SJCRH30 (cell line): Measurements from ENCODE around the gene VASN. TPM values are rescaled to one million over a fixed set of nuclear protein-coding genes. Genes with fewer than 3 reads are reported as not detected.

Experiments
- DNase-seq, 2 experiments: peaks; one replicate each; pipeline ENCODE4 v3.0.0-alpha.2; 2015 to 2020
- H3K27ac ChIP-seq: fragments of 250-450 bp; sonication (Bioruptor Pico); 2 replicates; pipeline ENCODE4 v1.5.1; 2020; ENCODE audit warnings: mild to moderate bottlenecking, moderate library complexity
- H3K27me3 ChIP-seq: fragments of 250-450 bp; sonication (Bioruptor Pico); 2 replicates; pipeline ENCODE4 v1.5.1; 2020; ENCODE audit warnings: mild to moderate bottlenecking, moderate library complexity
- H3K36me3 ChIP-seq: fragments of 250-450 bp; sonication (Bioruptor Pico); 2 replicates; pipeline ENCODE4 v1.5.1; 2020; ENCODE audit warnings: mild to moderate bottlenecking, moderate library complexity
- H3K4me1 ChIP-seq: fragments of 250-450 bp; sonication (Bioruptor Pico); 2 replicates; pipeline ENCODE4 v1.5.1; 2020; ENCODE audit warnings: mild to moderate bottlenecking, moderate library complexity
- H3K4me3 ChIP-seq: fragments of 250-450 bp; sonication (Bioruptor Pico); 2 replicates; pipeline ENCODE4 v1.5.1; 2020; ENCODE audit warnings: mild to moderate bottlenecking, moderate library complexity
- H3K9me3 ChIP-seq: fragments of 250-450 bp; sonication (Bioruptor Pico); replicated peaks from 2 replicates; pipeline ENCODE4 v1.5.1; 2020; ENCODE audit warnings: mild to moderate bottlenecking, moderate library complexity
- total RNA-seq: library from RNA; depleted of rRNA; stranded (reverse); fragments of >200 nt; shearing (Covaris generic); gene quantifications from 2 replicates; pipeline ENCODE4 v1.2.3, GENCODE V29; 2014; rRNA removed

Gene VASN
- total RNA-seq, 1 experiment from 2014 or later, result 0.18 TPM

GRCh38 chr16:4415538-4416199 is 44.0 kb downstream of the VASN start:
- H3K36me3 ChIP-seq, result no peaks in the 10 kb centered on the region
- peaks cover 39% of the 10 kb centered on the region for H3K4me1 ChIP-seq
- no peaks in the 10 kb centered on the region for H3K9me3 ChIP-seq
- H3K4me3 ChIP-seq, result peak overlapping the region; percentile 90
- peak overlapping the region; percentile 79 for H3K27ac ChIP-seq
- H3K27me3 ChIP-seq, result no peaks in the 10 kb centered on the region
- DNase-seq, result peak in 1 of 2 experiments; percentile 31

DNA sequence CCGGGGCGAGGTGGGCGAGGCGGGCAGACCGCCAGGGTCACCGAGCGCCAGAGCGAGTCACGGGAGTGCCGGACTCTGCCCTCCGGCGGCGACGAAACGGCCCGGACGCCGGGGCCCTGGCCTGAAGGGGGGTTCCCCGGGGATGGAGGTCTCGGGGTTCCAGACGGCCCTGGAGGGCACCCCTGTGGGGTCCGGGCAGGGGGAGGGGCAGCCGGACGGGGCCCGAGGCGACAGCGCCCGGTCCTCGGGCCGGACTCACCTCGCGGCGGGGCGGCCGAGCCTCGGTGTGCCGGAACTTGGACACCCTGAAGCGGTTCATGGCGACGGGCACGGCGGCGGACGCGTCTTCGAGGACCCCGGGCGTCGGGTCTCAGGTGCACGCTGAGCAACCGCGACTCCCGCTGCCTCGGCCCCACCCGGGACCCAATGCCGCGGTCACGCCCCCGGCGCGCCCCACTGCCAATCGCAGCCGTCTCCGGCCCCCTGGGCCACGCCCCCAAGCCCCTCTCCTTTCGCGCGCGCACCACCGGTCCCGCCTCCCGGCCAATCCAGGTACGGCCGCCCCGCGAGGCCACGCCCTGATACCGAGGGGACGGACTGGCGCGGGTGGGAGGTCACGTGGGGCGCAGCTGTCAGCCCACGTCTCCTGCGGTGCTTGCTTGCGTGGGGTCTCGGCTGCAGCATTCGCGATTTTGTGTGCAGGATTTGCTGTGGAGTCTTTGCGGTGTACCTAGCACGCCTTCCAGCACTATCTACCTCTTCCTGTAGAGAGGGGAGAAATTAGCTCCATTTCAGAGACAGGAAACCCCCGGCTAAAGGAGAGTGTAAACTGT is 44.8 kb downstream of the VASN start, which contains the start of gene CORO7:
TSS of gene CORO7 (minus strand) at position 397 of the 833 bp plus-strand sequence. CDS start at position 319, 78 bp downstream.
- DNase-seq, result peak; percentile 95 to 96
- no peaks in the 10 kb centered on the region for H3K36me3 ChIP-seq
- H3K4me3 ChIP-seq, result peak within 1 kb of the TSS; percentile 90
- H3K27me3 ChIP-seq, result no peaks in the 10 kb centered on the region
- H3K9me3 ChIP-seq, result no peaks in the 10 kb centered on the region
- peaks cover 33% of the 10 kb centered on the region for H3K4me1 ChIP-seq
- peak within 1 kb of the TSS; percentile 79 for H3K27ac ChIP-seq

DNA sequence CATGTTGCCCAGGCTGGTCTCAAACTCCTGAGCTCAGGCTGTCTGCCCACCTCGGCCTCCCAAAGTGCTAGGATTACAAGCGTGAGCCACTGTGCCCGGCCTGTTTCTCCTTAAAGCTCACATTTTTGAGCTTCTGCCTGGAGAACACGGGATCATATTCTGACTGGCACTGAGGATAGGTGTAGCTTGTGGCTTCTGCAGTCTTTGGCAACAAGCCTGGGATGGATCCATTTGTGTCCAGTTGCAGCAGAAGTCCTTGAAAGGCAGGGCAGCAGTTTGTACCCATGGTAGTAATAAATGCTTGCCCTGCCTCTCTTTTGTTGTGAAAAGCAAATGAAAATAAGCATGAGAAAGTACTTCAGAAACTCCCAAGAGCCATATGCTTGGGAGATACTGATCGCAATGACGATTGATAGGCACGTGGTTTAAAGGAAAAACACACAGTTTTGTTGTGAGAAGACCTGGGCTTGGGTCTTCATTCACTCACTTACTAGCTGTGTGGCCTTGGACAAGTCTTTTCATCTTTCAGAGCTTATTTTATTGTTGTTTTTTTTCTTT is 47.8 kb downstream of the VASN start:
- no peak for DNase-seq
- Histone ChIP-seq H3K9me3 (no peaks in the 10 kb centered on the region), H3K27me3 (no peaks in the 10 kb centered on the region), H3K4me3 (no peak overlapping the region), H3K4me1 (peaks cover 9% of the 10 kb centered on the region; the same call in 1 of the 2 replicates), H3K27ac (no peak overlapping the region), H3K36me3 (no peaks in the 10 kb centered on the region)

DNA sequence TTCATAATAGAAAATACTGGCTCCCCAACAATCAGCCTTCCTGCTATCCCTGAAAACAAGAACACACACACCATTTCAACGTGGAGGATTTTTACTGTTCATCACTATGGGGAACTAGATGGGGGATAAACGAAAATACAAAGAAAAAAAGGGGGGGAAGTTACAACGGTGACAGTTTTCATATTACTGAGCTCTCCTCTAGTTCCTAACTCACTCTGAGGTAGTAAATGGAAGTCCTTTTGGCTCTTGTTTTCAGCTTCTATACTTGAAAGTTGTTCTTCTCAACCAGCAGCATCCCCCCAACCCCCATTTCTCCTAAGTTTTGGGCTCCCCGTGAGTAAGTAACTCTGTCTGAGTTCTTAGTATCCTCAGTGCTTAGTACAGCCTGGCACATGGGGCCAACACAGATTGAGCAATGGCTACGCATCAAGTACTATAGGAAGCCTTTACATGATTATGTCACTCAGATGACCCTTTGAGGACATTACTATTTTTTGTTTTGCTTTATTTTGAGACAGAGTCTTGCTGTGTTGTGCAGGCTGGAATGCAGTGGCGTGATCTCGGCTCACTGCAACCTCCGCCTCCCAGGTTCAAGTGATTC is 49.0 kb downstream of the VASN start:
- Histone ChIP-seq H3K4me3 (no peak overlapping the region), H3K27me3 (no peaks in the 10 kb centered on the region), H3K36me3 (no peaks in the 10 kb centered on the region), H3K9me3 (no peaks in the 10 kb centered on the region), H3K27ac (no peak overlapping the region), H3K4me1 (peaks cover 3% of the 10 kb centered on the region; the same call in 1 of the 2 replicates)
- no peak for DNase-seq

GRCh38 chr16:4425378-4426020 is 53.9 kb downstream of the VASN start, which contains the start of gene DNAJA3:
DNAJA3 (plus strand) TSS chr16:4425868; CDS start chr16:4425882, 14 bp downstream.
- Histone ChIP-seq H3K4me3 (peak within 1 kb of the TSS; percentile 85), H3K36me3 (peaks cover 3% of the 10 kb centered on the region; the same call in 1 of the 2 replicates), H3K27ac (peak within 1 kb of the TSS; percentile 96), H3K4me1 (peaks cover 3% of the 10 kb centered on the region; the same call in 1 of the 2 replicates), H3K27me3 (no peaks in the 10 kb centered on the region), H3K9me3 (no peaks in the 10 kb centered on the region)
- DNase-seq, result peak; percentile 90 to 94

DNA sequence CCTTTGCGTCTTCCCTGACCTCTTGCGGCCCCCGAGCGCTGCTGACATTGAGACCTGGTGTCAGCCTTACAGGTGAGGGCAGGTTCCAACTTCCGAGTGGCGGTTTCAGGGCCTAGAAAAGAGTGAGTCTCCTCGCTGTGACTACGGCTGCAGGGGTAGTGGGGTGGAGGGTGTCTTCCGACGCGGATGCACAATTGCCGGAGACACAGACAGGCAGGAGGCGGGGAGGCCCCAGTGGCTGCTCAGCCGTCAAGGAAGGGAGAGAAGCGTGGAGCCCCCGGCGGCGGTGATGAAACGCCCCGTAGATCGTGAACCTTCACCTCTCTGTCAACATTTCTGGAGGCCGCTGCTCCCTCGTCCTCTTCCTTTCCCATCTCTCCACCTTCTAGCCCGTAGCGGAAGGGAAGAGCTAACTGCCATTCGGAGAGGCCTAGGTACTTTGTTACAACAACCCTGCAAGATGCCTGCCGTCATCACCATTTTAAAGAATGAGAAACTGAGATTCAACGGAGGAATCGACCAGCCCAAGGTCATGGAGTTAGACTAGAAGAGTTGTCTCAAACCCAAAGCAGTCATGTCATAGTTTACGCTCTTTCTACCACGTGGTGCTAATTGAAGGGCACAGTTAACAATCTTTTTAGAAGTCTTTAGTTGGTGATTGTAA is 54.5 kb downstream of the VASN start:
- Histone ChIP-seq H3K4me3 (peak overlapping the region; percentile 85), H3K36me3 (peaks cover 3% of the 10 kb centered on the region; the same call in 1 of the 2 replicates), H3K4me1 (peaks cover 3% of the 10 kb centered on the region; the same call in 1 of the 2 replicates), H3K27ac (peak overlapping the region; percentile 96), H3K9me3 (no peaks in the 10 kb centered on the region), H3K27me3 (no peaks in the 10 kb centered on the region)
- DNase-seq, result no peak

- Histone ChIP-seq H3K27me3 (no peaks in the 10 kb centered on the region), H3K36me3 (peaks cover 5% of the 10 kb centered on the region; the same call in 1 of the 2 replicates), H3K9me3 (no peaks in the 10 kb centered on the region), H3K4me1 (peaks cover 3% of the 10 kb centered on the region; the same call in 1 of the 2 replicates), H3K27ac (no peak overlapping the region; the same call in 1 of the 2 replicates), H3K4me3 (peak overlapping the region; percentile 85)
- no peak for DNase-seq
These were observed 55.2 kb downstream of the VASN start for GRCh38 chr16:4426722-4427372.

- H3K36me3 ChIP-seq, result peaks cover 5% of the 10 kb centered on the region; the same call in 1 of the 2 replicates
- H3K4me1 ChIP-seq, result peaks cover 3% of the 10 kb centered on the region; the same call in 1 of the 2 replicates
- no peak overlapping the region for H3K27ac ChIP-seq
- no peaks in the 10 kb centered on the region for H3K9me3 ChIP-seq
- H3K4me3 ChIP-seq, result no peak overlapping the region
- no peak for DNase-seq
- no peaks in the 10 kb centered on the region for H3K27me3 ChIP-seq
These were observed 56.9 kb downstream of the VASN start for GRCh38 chr16:4428500-4428899.

DNA sequence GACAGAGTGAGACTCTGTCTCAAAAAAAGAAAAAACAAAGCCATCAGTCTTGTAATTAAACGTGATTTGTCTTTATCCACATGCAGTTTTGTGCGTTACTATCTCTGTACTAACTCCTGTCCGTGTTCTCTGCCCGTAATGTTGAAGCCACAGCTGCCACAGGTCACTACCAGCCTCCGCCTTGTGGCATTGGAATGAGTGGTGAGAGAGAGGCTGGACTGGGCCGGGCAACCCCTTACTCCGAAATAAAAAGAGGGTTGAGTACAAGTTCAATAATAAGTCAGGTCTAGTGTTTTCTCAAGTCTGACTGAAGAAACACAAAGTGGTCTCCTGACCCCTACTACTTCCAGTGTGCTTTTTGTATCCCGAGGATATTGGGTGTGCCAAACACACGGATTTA is 59.4 kb downstream of the VASN start:
- Histone ChIP-seq H3K4me1 (no peaks in the 10 kb centered on the region), H3K27ac (no peak overlapping the region), H3K4me3 (no peak overlapping the region), H3K9me3 (no peaks in the 10 kb centered on the region), H3K27me3 (no peaks in the 10 kb centered on the region), H3K36me3 (peaks cover 11% of the 10 kb centered on the region)
- no peak for DNase-seq

Other genes starting within 250 kb of the VASN start
- gene SRL, start 129.8 kb upstream of the VASN start, total RNA-seq, result 68.3 and 71.0 TPM in 2 replicates
- 31.2 and 34.1 TPM in 2 replicates for gene TFAP4, start 98.8 kb upstream of the VASN start, total RNA-seq
- gene GLIS2, start 55.8 kb upstream of the VASN start, total RNA-seq, result 1.6 and 1.9 TPM in 2 replicates
- 21.8 and 28.9 TPM in 2 replicates for gene PAM16, start 20.5 kb upstream of the VASN start, total RNA-seq
- gene CORO7, start 44.7 kb downstream of the VASN start, total RNA-seq, result 48.2 and 49.7 TPM in 2 replicates
- 55.4 and 56.7 TPM in 2 replicates for gene DNAJA3, start 54.0 kb downstream of the VASN start, total RNA-seq
- gene NMRAL1, start 102.8 kb downstream of the VASN start, total RNA-seq, result 0.79 and 2.2 TPM in 2 replicates
- 22.0 and 24.2 TPM in 2 replicates for gene HMOX2, start 104.5 kb downstream of the VASN start, total RNA-seq
- 28.6 and 31.0 TPM in 2 replicates for gene CDIP1, start 166.9 kb downstream of the VASN start, total RNA-seq
- gene C16orf96, start 184.5 kb downstream of the VASN start, total RNA-seq, result not detected in 2 replicates
- gene UBALD1, start 243.0 kb downstream of the VASN start, total RNA-seq, result 5.5 and 8.7 TPM in 2 replicates